A673 (cell line): ENCODE results near the gene PYY.

Experiments used
- CTCF ChIP-seq: fragments of 300-800, 200-600 bp; sonication (generic); conservative IDR thresholded peaks from 2 replicates; pipeline ENCODE4 v1.5.1; 2017; ENCODE audit warnings: low read depth, mild to moderate bottlenecking, antibody characterized with exemption, low read length, moderate library complexity, mixed read lengths
- EZH2 ChIP-seq: fragments of 200-600 bp; sonication (generic); IDR thresholded peaks from 2 replicates; pipeline ENCODE4 v1.6.1; 2017; ENCODE audit warnings: borderline replicate concordance, low read depth, mild to moderate bottlenecking, mixed read lengths, antibody characterized with exemption, low read length; ENCODE audit not compliant: poor library complexity, severe bottlenecking

DNA sequence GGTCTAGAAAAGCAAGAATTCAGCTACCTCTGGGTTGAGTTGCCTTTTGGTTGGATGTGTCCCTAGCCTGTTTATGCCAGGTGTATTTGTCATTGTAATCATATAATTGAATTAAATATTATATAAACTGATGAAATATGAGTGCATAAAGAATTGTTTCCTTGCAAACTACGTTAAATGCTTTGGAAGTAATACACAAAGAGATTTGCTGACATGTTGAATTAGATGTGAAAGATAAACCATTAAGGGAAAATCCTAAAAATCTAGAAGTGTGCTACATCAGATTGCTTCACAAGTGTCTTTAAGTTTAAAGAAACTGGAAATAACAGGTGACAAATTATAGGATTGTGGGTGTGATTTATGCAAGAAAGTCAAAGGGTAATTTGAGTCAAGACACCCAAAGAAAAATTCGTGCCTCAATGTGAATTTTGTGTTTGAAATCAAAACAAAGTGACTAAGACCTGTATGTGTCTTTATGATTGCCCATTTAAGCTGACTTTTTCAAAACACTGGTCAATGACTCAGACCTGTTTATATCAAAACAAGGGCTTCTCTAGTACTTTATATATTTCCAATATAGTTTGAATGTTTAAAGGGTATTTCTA, 5.1 kb upstream of the PYY start:
- TF ChIP-seq CTCF (no peak), EZH2 (no peak)
